OCI-LY7 (cell line): Measurements from ENCODE around the gene AIP. TPM values are rescaled to one million over a fixed set of nuclear protein-coding genes. Genes with fewer than 3 reads are reported as not detected.

Experiments
- BruUV-seq: library from RNA; stranded (reverse); fragments of 400-500 nt; replicated peaks from 2 replicates; lab custom pipeline; 2021; lab: Mats Ljungman, UMichigan
- CTCF ChIA-PET: fragments of 300-600 bp; sonication (Branson Sonifier 250); formaldehyde crosslinking; loops from one replicate; lab custom pipeline; 2022; ENCODE audit warnings: antibody characterized with exemption; ENCODE audit not compliant: unreplicated experiment; lab: Charles Lee
- POLR2A ChIA-PET: fragments of 300-600 bp; sonication (Branson Sonifier 250); formaldehyde crosslinking; loops from one replicate; lab custom pipeline; 2022; ENCODE audit warnings: antibody characterized with exemption; lab: Charles Lee
- DNase-seq: peaks from one replicate; pipeline ENCODE4 v3.0.0-alpha.2; 2015; ENCODE audit warnings: low spot score
- H2AFZ ChIP-seq: fragments of 200-600 bp; sonication (generic), shearing (Covaris generic); 2 replicates; pipeline ENCODE4 v1.6.1; 2014; ENCODE audit warnings: mild to moderate bottlenecking, antibody characterized with exemption, low read length, moderate library complexity
- H3K27ac ChIP-seq: fragments of 200-600 bp; sonication (generic); 2 replicates; pipeline ENCODE4 v1.5.1; 2014; ENCODE audit warnings: mixed run types, low read depth, mild to moderate bottlenecking, moderate library complexity, low read length, inconsistent platforms; ENCODE audit not compliant: poor library complexity, severe bottlenecking
- H3K36me3 ChIP-seq: fragments of 200-600 bp; sonication (generic); 2 replicates; pipeline ENCODE4 v1.6.1; 2014; ENCODE audit warnings: mild to moderate bottlenecking, antibody characterized with exemption, low read length, moderate library complexity, mixed read lengths; ENCODE audit not compliant: insufficient read depth
- H3K4me1 ChIP-seq: fragments of 200-600 bp; sonication (generic); 2 replicates; pipeline ENCODE4 v1.5.1; 2014; ENCODE audit warnings: mild to moderate bottlenecking, low read length; ENCODE audit not compliant: insufficient read depth, poor library complexity, severe bottlenecking
- H3K4me2 ChIP-seq: fragments of 200-600 bp; sonication (generic); 2 replicates; pipeline ENCODE4 v1.6.1; 2014; ENCODE audit warnings: mild to moderate bottlenecking, low read length
- H3K4me3 ChIP-seq: fragments of 200-600 bp; sonication (generic); 2 replicates; pipeline ENCODE4 v1.5.1; 2014; ENCODE audit warnings: mild to moderate bottlenecking, low read depth, low read length; ENCODE audit not compliant: poor library complexity, severe bottlenecking
- H3K79me2 ChIP-seq: fragments of 200-600 bp; sonication (generic); 2 replicates; pipeline ENCODE4 v1.6.1; 2016; ENCODE audit warnings: low read depth, mild to moderate bottlenecking, low read length, moderate library complexity, mixed read lengths; ENCODE audit not compliant: insufficient read depth
- H3K9me2 ChIP-seq: fragments of 200-600 bp; sonication (generic); 2 replicates; pipeline ENCODE4 v1.6.1; 2016; ENCODE audit warnings: mild to moderate bottlenecking, low read length, mixed read lengths; ENCODE audit not compliant: insufficient read depth
- H3K9me3 ChIP-seq: fragments of 200-600 bp; sonication (generic); 2 replicates; pipeline ENCODE4 v1.6.1; 2014; ENCODE audit warnings: mild to moderate bottlenecking, mixed run types, low read length, mixed read lengths
- H4K20me1 ChIP-seq: fragments of 200-600 bp; sonication (generic); 2 replicates; pipeline ENCODE4 v1.6.1; 2014; ENCODE audit warnings: mild to moderate bottlenecking, antibody characterized with exemption, low read length, moderate library complexity, mixed read lengths; ENCODE audit not compliant: insufficient read depth
- EZH2phosphoT487 ChIP-seq: fragments of 200-600 bp; sonication (generic); IDR thresholded peaks from 2 replicates; pipeline ENCODE4 v1.6.1; 2018; ENCODE audit warnings: low read depth, borderline replicate concordance, mild to moderate bottlenecking, mixed run types, antibody characterized with exemption, low read length, moderate library complexity, mixed read lengths
- intact Hi-C: fragments of 100-400 bp; cut with micrococcal nuclease; formaldehyde crosslinking; loops from one replicate; pipeline ENCODE4 v1.10.0; 2022; ENCODE audit not compliant: unreplicated experiment
- total RNA-seq, 2 experiments: library from RNA; depleted of rRNA in 1 of 2; stranded (reverse); fragments of >200 nt in 1 of 2; shearing (Covaris generic) in 1 of 2; gene quantifications; 2 replicates each; pipeline ENCODE4 v1.2.3, GENCODE V29; 2014 to 2022
- TF ChIP-seq, protein P1 (sequence below): fragments of 200-600 bp; sonication (generic); conservative IDR thresholded peaks from 2 replicates; pipeline ENCODE4 v1.5.1; 2014; ENCODE audit warnings: mild to moderate bottlenecking, antibody characterized with exemption, low read length, moderate library complexity, mixed read lengths

Gene AIP
- total RNA-seq, 2 experiments from 2014 or later = 112 to 125 TPM

DNA sequence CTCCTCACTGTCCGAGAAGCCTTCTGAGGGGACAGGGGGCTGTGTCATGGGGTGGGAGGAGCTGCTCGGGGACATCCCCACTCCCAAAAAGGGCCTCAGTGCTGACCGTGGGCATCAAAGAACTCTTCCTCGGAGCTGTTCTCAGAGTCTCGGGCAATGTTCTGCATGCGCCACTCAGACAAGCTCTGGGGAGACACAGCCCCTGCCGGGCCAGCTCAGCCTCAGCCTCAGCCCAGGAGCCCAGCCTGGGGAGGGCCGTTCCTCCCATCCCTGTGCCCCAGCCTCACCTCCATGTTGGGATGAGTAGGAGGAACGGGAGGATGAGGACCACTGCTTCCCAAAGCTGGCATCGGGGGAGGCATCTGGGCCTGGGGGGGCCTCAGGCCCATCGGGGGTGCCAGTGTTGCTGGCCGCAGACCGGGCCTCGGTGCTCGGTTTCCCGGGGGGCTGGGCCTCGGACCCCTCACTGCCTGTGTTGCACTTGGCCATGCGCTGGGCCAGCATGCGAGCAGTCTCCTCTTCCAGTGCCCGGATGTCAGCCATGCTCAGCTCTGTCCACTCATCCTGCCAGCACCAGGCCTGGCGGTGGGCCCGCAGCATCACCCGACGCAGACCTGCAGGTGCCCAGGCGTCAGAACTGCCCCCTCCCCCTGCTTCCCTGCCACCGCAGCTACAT is 17.1 kb downstream of the AIP start:
- Histone ChIP-seq H4K20me1 (no peaks in the 10 kb centered on the region), H3K27ac (no peak overlapping the region), H3K36me3 (peaks cover 9% of the 10 kb centered on the region; the same call in 1 of the 2 replicates), H3K79me2 (peaks cover 4% of the 10 kb centered on the region; the same call in 1 of the 2 replicates), H2AFZ (no peak overlapping the region), H3K4me3 (no peak overlapping the region), H3K4me2 (no peak overlapping the region), H3K9me3 (no peaks in the 10 kb centered on the region), H3K4me1 (peaks cover 9% of the 10 kb centered on the region), H3K9me2 (no peaks in the 10 kb centered on the region)
- intact Hi-C loops = no loop called here
- ChIA-PET POLR2A (no interaction called here), CTCF (interaction anchor here (0.6 kb wide), 1 partner anchor 98 kb away, joined by 3 read pairs; no protein-coding TSS in a partner anchor)
- no peak for DNase-seq
- TF ChIP-seq, protein P1, sequence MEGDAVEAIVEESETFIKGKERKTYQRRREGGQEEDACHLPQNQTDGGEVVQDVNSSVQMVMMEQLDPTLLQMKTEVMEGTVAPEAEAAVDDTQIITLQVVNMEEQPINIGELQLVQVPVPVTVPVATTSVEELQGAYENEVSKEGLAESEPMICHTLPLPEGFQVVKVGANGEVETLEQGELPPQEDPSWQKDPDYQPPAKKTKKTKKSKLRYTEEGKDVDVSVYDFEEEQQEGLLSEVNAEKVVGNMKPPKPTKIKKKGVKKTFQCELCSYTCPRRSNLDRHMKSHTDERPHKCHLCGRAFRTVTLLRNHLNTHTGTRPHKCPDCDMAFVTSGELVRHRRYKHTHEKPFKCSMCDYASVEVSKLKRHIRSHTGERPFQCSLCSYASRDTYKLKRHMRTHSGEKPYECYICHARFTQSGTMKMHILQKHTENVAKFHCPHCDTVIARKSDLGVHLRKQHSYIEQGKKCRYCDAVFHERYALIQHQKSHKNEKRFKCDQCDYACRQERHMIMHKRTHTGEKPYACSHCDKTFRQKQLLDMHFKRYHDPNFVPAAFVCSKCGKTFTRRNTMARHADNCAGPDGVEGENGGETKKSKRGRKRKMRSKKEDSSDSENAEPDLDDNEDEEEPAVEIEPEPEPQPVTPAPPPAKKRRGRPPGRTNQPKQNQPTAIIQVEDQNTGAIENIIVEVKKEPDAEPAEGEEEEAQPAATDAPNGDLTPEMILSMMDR = no peak
- TF ChIP-seq EZH2phosphoT487 = no peak
- BruUV-seq = no TSS peak

DNA sequence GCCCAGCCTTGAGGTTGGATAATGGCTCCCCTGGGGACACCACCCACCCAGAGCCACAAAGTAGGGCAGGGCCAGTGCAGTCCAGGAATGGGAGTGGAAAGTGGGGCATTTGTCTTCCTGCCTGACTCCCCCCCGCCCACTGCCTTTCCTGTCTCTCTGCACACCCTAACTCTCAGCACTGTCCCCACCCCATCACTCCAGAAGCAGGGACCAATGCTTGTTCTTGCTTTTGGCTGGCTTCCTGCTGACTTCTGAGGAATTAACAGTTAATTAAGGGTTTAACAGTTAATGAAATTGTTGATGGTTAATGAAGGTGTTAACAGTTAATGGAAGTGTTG is 17.6 kb downstream of the AIP start:
- no peak overlapping the region for H3K4me3 ChIP-seq
- intact Hi-C loops = no loop called here
- no peaks in the 10 kb centered on the region for H3K9me3 ChIP-seq
- ChIA-PET CTCF (no interaction called here), POLR2A (no interaction called here)
- H3K4me1 ChIP-seq = peaks cover 11% of the 10 kb centered on the region
- peaks cover 9% of the 10 kb centered on the region; the same call in 1 of the 2 replicates for H3K36me3 ChIP-seq
- H3K9me2 ChIP-seq = no peaks in the 10 kb centered on the region
- no TSS peak for BruUV-seq
- H3K27ac ChIP-seq = no peak overlapping the region
- no peaks in the 10 kb centered on the region for H4K20me1 ChIP-seq
- peaks cover 4% of the 10 kb centered on the region; the same call in 1 of the 2 replicates for H3K79me2 ChIP-seq
- no peak overlapping the region for H3K4me2 ChIP-seq
- no peak overlapping the region for H2AFZ ChIP-seq
- no peak for DNase-seq
- no peak for TF ChIP-seq EZH2phosphoT487

DNA sequence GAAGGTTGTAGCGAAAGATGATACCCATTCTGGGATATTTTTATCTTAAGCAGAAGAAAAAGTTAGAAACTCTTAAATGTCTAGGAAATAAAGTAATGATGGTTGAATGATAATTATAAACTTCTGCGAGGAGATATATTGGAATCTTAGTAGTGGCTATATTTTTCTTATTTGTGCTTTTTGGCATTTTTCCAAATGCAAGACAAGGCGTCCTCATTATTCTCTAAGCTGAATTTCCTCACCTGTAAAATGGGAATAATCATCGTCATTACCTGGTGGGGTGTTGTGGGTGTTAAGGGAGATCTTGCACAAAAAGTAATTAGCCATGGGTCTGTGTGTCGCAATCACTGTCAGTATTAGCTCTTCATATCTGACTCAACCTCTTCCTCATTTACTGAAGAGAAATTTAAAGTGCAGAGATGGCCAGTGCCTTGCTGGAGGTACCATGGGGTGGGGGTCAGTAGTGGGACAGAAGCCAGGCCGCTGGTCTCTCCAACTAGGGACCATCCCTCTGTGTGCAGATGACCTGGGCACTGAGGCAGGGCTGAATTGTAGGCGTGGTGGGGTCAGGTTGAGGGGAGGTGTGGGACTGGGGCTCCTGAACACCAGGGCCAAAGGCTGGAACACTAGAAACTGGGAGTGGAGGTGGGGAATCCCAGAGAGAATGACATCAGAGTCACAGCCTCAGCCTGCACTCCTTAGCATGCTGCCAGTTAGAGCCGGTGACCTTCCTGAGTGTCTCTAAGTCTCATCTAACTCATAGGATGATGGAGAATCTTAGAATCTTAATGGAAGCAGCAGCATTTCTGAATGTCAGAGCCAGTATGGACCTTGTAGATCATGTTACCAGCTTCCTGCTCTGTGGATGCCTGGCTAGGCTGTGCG is 18.2 kb downstream of the AIP start:
- Histone ChIP-seq H3K79me2 (peaks cover 4% of the 10 kb centered on the region; the same call in 1 of the 2 replicates), H3K36me3 (peaks cover 9% of the 10 kb centered on the region; the same call in 1 of the 2 replicates), H3K27ac (no peak overlapping the region), H2AFZ (no peak overlapping the region), H3K9me2 (no peaks in the 10 kb centered on the region), H3K4me2 (no peak overlapping the region), H3K4me1 (peaks cover 17% of the 10 kb centered on the region), H3K9me3 (no peaks in the 10 kb centered on the region), H3K4me3 (no peak overlapping the region), H4K20me1 (no peaks in the 10 kb centered on the region)
- intact Hi-C loops = no loop called here
- POLR2A ChIA-PET = no interaction called here
- no TSS peak for BruUV-seq
- CTCF ChIA-PET = no interaction called here
- no peak for TF ChIP-seq EZH2phosphoT487
- TF ChIP-seq, protein P1 = no peak
- no peak for DNase-seq
